ENCODE data around the gene MAGOH.

Gene MAGOH

GRCh38 chr1:53183095-53183990 is 55.0 kb downstream of the MAGOH start:
- DNase-seq, result no peak

- no peak for DNase-seq
These were observed 55.6 kb downstream of the MAGOH start for GRCh38 chr1:53182716-53183094.

GRCh38 chr1:53182111-53182593 is 56.2 kb downstream of the MAGOH start:
- peak; percentile 93 for DNase-seq

GRCh38 chr1:53180951-53181350 is 57.4 kb downstream of the MAGOH start:
- DNase-seq, result no peak

GRCh38 chr1:53180226-53180625 is 58.1 kb downstream of the MAGOH start:
- DNase-seq, result no peak

All from activated effector memory CD4-positive, alpha-beta T cell treated with anti-CD3 and anti-CD28 coated beads, Interleukin-2, amount 50 U/mL, for 16 hours (primary cell).